ENCODE results near the gene ITIH2. TPM values are rescaled to one million over a fixed set of nuclear protein-coding genes. Genes with fewer than 3 reads are reported as not detected.

ITIH2 gene, protein sequence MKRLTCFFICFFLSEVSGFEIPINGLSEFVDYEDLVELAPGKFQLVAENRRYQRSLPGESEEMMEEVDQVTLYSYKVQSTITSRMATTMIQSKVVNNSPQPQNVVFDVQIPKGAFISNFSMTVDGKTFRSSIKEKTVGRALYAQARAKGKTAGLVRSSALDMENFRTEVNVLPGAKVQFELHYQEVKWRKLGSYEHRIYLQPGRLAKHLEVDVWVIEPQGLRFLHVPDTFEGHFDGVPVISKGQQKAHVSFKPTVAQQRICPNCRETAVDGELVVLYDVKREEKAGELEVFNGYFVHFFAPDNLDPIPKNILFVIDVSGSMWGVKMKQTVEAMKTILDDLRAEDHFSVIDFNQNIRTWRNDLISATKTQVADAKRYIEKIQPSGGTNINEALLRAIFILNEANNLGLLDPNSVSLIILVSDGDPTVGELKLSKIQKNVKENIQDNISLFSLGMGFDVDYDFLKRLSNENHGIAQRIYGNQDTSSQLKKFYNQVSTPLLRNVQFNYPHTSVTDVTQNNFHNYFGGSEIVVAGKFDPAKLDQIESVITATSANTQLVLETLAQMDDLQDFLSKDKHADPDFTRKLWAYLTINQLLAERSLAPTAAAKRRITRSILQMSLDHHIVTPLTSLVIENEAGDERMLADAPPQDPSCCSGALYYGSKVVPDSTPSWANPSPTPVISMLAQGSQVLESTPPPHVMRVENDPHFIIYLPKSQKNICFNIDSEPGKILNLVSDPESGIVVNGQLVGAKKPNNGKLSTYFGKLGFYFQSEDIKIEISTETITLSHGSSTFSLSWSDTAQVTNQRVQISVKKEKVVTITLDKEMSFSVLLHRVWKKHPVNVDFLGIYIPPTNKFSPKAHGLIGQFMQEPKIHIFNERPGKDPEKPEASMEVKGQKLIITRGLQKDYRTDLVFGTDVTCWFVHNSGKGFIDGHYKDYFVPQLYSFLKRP
- not detected in 2 replicates for total RNA-seq

DNA sequence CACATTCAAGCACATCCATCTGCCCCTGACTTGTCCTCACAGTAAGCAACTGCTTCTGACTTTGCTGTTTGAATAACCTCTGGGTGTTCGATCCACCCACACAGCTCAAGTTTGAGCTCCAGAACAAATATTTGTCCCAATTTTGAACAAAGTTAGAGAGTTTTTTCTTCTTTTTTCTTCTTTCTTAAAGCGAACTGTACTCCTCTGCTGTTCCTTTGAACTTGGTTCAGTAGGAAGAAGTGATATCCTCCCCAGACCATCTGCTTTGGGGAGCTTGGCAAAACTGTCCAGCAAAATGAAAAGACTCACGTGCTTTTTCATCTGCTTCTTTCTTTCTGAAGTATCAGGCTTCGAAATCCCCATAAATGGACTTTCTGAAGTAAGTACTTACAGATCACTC, at the start of gene ITIH2:
Gene ITIH2 (plus strand): TSS at position 177 of the 400 bp plus-strand sequence. CDS start 119 bp downstream, at position 296.

DNA sequence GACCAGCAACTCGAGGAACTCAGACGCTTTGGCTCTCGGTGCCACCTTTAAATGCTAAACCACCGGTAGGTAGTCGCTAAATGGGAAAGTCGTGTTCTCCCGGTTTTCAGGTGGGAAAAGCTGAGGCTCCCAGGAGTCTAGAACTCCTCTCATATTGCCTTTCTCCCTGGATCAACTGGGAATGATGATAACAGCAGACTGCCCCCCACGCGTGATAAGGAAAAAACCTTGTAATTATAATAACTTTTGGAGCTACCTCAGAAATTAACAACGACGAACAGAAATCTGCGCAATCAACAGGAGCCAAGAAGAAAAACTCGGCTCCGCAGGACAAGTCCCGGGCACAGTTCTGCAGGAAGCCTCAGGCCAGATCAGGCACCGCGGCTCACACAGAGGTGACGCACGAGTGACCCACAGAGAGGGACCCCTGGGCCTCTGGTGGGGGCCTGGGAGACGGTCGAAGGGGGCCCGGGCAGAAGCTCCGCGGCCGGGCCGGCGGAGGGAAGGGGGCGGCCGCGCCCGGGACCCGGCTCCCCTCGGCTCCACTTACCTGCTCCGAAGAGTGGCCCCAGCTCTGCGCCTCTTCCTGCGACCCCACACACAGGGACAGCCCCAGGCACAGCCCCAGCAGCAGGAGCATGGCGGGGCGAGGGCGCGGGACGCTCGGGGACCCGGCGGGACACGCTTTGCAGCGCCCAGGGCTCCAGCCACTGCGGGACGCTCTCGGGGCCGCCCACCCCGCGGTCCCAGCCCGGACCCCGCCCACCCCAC, 36.7 kb upstream of the ITIH2 start, which contains the start of gene ITIH5:
Gene ITIH5 (minus strand): TSS at position 714 of the 771 bp plus-strand sequence. CDS start 74 bp downstream, at position 640.

DNA sequence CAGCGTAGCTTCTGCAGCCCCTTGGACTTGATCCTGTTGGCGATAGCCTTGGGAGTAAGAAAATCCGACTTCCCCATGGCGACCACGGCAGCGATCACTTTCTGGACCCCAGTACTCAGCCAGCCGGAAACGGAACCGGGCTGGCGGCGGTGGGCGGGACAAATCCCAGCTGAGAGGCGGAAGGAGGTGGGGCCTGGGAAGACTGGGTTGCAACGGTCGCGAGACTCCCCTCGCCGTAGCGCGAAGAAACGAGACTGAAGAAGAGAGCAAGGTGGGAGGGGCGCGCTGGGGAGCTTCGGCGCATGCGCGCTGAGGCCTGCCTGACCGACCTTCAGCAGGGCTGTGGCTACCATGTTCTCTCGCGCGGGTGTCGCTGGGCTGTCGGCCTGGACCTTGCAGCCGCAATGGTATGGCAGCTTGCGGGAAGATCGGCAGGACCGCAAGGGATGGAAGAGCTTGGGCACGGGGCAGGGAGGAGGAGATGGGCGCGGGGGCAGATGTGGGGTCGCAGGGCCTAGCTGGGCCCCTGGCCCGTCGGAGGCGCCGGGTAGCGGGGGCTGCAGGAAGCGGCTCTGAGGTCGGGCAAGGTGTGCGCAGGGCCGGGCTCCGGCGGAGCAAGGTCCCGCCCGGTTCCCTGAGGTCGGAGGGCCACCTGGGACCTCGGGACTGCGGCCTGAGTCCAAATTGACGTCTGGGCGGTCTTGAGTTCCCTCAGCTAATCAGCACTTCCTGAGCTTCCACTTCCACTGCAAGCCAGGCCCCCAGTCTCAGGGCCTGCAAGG, 84.9 kb downstream of the ITIH2 start, which contains the start of the genes ATP5F1C and KIN:
Gene ATP5F1C (plus strand): TSS at position 321 of the 782 bp plus-strand sequence. CDS start 31 bp downstream, at position 352.
Gene KIN (minus strand): TSS at position 137 of the 782 bp plus-strand sequence. CDS start 60 bp downstream, at position 77.

Other genes starting within 250 kb of the ITIH2 start
- gene ITIH5, start 36.4 kb upstream of the ITIH2 start, total RNA-seq = not detected in 2 replicates
- 4.6 and 5.3 TPM in 2 replicates for gene KIN, start 84.7 kb downstream of the ITIH2 start, total RNA-seq
- gene ATP5F1C, start 84.9 kb downstream of the ITIH2 start, total RNA-seq = 276 and 311 TPM in 2 replicates
- 3.6 and 3.8 TPM in 2 replicates for gene TAF3, start 115.2 kb downstream of the ITIH2 start, total RNA-seq

Measured in vein endothelial cell (primary cell).